H54 (cell line): ENCODE measurements around the gene DAPL1.
"Not testable (repeated sequence)": the region's sequence is repeated elsewhere in the genome, so short reads cannot be mapped to it uniquely, and the experiment has no call there.

Experiments
- DNase-seq: peaks from one replicate; pipeline ENCODE4 v3.0.0; 2011; ENCODE audit warnings: low spot score, mixed read lengths; ENCODE audit not compliant: insufficient read length
- FAIRE-seq: peaks from 3 replicates; lab custom pipeline; 2011; peaks lifted over from hg19 to GRCh38; lab: Jason Lieb, UNC
- POLR2A ChIP-seq: IDR thresholded peaks from 2 replicates; pipeline ENCODE4 v1.6.1; 2011; ENCODE audit warnings: low read depth, mild to moderate bottlenecking, low read length

The DAPL1 gene

DNA sequence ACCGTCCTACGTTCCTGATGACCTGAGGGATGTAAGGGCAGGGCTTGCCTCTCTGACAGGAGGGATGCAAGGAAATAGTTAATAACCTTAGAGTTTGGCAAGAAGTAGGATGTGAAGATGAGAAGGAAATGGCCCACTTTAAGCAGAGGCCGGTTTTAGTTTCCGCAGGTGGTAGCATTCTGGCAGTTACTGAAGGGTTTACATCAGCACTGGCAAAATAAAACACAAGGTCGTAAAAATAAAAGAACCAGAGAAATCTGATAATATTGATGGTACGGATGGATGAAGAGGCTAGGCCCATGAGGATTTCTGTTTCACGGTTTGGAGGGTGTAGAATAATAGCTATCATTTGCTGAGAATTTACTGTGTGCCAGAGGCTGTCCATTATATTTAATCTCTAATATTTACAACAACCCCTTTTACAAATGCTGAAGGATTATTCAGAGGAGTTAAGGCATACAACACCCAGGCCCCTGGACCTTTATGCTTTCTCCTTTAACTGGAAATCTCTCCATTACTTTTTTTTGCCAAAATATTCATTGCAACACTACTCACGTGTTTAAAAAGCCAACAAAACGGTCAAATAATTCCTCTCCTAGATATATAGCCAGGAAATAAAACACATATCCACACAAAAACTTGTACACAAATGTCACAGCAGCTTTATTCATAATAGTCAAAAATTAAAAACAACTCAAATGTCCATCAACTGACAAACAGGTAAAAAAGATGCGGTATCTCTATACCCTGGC, 28.5 kb downstream of the DAPL1 start:
- no peak for TF ChIP-seq POLR2A
- FAIRE-seq, result no peak
- no peak for DNase-seq

DNA sequence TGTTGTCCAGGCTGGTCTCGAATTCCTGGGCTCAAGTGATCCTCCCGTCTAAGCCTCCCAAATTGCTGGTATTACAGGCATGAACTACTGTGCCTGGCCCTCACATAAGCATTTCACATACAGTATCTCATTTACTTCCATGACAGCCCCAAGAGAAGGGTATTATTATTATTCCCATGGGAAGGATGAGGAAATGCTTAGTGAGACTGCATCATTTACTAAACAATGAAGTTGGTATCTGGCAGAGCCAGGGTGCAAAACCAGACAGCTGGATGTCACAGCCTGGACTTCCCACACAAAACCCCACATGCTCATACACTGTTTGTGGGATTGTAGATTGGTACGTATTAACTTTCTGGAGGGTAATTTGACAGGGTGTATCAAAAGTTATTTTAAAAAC, 29.9 kb downstream of the DAPL1 start:
- no peak for FAIRE-seq
- no peak for TF ChIP-seq POLR2A
- DNase-seq, result no peak

DNA sequence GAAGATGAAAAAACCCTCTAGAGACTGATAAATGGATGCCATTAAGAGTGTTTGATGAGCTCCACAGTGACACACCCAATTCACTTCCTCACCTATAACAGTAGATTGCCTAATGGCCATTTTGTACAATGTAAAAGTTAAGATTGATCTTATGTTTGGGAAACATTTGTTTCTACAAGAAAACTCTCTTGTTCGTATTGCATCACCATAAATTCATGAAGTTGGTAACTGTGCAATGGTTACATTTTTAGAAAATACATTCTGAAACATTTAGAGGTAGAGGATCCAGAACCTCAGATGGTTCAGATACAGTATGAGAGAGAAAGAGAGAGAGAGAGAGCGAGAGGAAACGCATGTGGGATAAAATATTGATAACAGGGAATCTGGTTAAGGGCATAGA, 31.8 kb downstream of the DAPL1 start:
- no peak for FAIRE-seq
- no peak for TF ChIP-seq POLR2A
- DNase-seq, result no peak

DNA sequence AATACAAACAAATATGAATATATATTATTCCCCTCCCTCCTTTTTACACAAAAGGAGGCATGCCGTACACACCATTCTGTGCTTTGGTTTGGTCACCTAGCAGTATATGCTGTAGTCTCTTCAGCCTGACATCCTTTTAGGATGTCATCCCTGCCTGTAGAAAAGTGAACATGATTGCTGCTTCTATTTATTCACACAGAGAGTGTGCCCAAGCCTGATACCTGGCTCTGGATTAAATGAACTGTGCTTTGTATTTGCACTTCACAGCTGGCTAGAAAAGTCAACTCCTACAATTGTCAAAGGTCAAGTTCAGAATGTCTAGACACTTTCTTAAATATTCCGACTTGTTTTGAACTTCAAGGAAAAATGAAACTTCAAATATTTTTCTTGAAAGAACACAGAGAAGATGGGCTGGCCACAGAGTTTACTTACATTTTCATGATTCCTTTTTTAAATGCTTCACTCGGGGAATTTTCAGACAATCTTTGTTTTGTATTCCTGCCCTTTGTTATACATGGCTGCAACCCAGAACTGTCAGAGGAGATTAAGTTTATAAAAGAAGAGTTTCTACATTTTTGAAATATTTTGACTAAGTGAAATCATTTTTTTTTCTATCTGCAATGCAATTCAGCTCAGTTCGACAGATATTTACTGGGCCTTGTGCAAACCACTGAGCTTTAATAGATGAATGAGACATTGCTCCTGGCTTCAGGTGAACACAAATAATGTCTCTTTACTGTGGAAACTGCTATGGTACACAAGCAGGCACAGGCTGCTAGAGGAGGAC, 33.5 kb downstream of the DAPL1 start:
- TF ChIP-seq POLR2A, result no peak
- DNase-seq (no peak), FAIRE-seq (no peak)

DNA sequence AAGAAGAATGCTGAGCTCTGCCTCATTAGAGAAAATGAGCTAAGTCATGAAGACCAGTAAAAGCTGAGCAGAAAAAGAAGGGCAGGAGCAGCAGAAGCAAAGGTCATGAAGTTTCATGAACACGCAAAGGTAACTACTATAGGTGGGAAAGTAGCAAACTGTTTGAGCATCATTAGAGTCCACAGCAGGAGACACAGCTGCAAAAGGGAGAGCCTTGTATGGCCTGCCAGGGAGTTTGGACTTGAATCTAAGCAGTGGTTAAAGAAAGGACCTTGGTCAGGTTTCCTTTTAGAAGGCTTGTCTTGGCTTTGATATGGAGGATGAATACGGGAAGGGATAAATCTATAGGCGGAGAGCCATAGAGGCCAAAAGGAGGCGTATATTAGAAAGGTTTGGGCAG, 34.0 kb downstream of the DAPL1 start:
- no peak for DNase-seq
- no peak for TF ChIP-seq POLR2A
- FAIRE-seq, result no peak

DNA sequence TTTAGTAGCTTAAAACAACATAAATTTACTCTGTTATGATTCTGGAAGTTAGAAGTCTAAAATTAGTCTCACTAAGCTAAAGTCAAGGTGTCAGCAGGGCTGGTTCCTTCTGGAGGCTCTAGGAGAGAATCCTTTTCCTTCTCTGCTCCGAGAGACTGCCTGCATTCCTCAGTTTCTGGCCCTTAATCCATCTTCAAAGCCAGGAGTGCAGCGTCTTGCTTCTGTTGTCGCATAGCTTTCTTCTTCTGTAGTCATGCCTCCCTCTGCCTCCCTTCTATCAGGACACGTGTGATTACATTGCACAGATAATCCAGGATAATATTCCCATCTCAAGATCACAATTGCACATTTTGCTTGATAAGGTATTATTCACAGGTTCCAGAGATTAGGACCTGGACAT, 35.1 kb downstream of the DAPL1 start:
- DNase-seq, result no peak
- TF ChIP-seq POLR2A, result no peak
- no peak for FAIRE-seq

DNA sequence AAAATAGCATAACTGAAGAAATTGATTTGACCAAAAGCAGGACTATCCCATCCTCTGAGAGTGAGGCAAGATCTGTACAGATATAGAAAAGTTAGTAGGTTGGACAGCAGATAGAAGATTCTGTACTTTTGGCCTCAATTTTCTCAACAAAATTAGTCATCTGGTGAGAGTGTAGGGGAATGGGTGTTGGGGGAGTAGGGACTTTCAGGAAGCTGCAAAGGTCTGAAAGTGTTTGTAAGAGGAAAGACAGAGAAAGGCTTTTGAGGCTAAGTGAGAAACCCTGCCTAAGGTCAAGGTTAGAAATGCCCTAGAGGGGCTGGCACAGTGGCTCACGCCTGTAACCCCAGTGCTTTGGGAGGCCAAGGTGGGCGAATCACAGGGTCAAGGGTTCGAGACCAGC, 40.3 kb downstream of the DAPL1 start:
- FAIRE-seq (no peak), DNase-seq (no peak)
- no peak for TF ChIP-seq POLR2A

DNA sequence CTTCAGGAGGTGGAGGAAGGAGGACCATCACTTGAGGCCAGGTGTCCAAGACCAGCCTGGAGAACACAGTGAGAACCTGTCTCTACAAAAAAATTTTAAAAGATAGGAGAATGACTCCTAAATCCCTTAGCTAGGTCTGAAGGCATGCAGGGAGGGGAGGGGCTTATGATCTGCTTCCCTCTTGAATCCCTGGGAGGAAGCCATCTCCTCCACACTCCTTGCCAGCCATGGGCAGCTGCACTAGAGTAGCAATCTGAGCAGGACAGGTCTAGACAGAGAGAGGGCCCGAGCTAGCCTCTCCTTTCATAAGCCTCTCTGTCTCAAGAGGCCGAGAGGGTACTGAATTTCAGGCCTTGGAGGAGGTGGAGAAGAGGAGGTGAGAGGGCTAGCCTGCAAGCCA, 42.5 kb downstream of the DAPL1 start:
- DNase-seq (no peak), FAIRE-seq (no peak)
- TF ChIP-seq POLR2A, result no peak

DNA sequence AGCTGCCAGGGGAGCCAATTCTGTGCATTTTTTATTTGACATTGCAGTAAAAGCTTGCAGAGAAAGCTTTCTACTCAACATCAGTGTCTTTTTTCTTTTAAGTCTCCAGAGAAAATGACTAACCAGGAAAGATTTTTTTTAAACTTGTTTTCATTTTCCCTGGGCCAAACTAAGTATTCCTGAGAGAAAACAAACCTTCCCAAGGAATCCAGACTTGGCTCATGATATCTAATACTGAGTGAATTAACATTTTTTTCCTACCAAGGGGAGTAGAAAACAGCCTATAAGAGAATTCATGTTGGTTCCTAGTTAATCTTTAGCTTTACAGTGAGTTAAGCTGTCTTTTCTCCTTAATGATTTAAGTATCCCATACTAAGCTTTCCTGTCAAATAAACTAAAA, 46.7 kb downstream of the DAPL1 start:
- TF ChIP-seq POLR2A, result no peak
- DNase-seq, result no peak
- FAIRE-seq, result no peak

DNA sequence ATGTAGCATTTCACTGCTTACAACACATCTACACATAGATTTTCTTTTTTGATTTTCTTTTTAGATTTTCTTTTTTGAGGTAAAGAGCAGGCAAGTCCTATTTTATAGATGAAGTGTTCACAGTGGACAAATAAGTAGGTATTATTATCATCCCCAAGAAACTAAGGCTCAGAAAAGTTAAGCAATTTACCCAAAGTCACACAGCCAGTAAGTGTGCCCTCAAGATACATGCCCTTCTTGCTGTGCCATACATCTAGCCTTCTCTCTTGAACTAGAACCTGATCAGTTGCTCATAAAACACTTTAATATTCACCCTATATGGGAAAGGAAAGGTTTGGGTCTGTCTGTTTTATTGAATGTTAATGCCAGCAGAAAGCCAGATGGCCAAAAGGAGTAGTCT, 50.3 kb downstream of the DAPL1 start:
- no peak for TF ChIP-seq POLR2A
- FAIRE-seq, result no peak
- no peak for DNase-seq

DNA sequence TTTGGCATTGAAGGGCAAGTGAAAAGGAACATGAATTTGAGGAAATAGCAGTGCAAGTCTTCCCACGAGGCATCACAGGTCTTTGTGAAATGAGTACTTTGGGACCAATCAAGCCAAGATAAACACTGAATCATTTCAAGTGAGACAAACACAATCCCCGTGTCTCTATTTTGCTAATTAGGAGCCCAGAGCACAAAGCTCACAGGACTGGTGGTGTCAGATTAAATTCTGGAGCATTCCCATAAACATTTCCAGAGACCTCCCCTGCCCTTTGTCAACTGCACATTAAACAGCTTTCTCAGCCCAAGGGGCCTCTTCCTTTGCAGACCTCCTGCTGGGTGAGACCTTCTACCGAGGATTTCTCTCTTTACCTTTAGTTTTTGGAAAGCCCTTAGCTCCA, 50.7 kb downstream of the DAPL1 start:
- no peak for TF ChIP-seq POLR2A
- FAIRE-seq (no peak), DNase-seq (no peak)

DNA sequence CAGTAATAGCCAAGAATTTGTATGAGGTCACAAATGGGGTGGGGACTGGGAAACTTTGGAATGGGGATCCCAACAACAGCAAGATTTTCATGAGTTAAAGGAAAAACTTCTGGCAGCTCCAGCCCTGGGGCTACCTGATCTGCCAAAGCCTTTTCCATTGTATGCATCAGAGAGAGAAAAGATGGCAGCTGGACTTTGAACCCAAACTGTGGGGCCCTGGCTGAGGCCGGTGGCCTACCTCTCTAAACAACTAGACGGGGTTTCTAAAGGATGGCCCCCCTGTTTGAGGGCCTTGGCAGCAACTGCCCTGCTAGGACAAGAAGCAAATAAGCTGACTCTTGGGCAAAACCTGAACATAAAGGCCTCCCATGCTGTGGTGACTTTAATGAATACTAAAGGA, 52.4 kb downstream of the DAPL1 start:
- FAIRE-seq, DNase-seq: not testable (repeated sequence)

DNA sequence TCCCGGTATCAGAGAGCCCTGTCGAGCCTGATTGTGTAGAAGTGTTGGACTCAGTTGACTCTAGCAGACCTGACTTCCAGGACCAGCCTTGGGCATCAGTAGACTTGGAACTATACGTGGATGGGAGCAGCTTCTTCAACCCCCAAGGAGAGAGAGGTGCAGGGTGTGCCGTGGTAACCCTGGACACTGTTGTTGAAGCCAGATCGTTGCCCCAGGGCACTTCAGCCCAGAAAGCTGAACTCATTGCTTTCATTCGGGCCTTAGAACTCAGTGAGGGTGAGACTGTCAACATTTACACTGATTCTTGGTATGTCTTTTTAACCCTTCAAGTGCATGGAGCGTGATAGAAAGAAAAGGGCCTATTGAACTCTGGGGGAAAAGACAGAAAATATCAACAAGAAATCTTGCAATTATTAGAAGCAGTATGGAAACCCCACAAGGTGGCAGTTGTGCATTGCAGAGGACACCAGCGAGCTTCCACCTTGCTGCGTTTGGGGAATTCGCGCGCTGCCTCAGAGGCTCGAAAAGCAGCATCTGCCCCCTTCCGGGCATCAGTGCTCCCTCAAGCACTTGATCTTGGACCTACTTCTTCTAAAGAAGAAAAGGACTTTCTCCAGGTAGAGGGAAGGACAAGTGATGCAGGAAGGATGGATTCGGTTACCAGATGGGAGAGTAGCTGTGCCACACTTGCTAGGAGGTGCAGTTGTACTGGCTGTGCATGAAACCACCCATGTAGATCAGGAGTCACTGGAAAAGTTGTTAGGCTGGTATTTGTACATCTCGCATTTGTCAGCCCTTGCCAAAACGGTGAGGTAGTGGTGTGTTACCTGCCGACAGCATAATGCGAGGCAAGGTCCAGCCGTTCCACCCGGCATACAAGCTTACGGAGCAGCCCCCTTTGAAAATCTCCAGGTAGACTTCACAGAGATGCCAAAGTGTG, 53.2 kb downstream of the DAPL1 start:
- FAIRE-seq, result not testable (repeated sequence)

DNA sequence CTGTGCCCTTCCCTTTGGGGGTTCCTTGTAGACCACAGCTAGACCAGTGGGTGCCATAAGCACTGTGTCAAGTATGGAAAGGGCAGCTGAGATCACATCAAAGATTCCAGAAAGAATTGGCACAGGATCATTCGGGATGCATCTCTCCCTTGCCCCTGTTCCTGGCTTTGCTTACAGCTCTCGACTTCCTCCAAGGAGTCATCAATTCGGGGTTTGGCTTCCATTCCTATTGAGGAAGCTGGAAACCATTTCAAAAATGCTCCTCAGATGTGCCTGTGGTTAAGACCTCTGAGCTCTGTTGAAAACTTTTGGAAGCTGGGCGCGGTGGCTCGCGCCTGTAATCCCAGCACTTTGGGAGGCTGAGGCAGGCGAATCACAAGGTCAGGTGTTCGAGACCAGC, 65.1 kb downstream of the DAPL1 start:
- not testable (repeated sequence) for DNase-seq, FAIRE-seq

More for the DNA sequence above, 53.2 kb downstream of the DAPL1 start:
- not testable (repeated sequence) for DNase-seq

DNA sequence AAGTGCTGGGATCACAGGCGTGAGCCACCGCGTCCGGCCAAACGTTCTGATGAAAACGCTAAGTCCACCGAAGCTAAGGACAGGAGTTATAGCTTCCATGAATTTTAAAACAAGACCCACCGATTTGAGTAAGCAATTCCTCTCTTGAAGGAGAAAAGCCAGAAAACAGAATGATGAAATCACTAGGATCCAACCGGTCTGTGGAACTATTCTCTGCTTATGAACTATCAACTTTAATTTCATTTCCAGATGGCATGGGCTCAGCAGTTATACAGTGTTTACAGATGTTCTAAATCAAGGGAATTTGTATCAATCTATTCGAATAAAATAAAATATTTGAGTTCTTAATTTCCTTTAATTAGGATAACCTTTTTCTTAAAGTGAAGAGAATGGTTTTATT, 66.5 kb downstream of the DAPL1 start:
- DNase-seq, FAIRE-seq: not testable (repeated sequence)

DNA sequence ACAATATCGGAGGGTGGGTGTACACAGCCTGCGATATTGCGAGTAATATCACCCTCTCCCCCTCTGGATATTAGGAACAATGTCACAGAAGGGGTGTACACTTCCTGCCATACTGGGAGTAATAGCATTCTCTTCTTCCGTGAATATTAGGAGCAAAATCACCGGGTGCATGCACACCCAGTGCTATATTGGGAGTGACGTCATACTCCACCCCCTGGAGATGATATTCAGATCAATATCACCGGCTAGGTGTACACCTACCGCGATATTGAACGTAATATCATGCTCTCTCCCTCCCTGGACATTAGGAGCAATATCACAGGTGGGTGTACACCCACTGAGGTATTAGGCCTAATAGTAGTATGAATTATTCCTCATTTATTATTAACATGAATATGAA, 70.4 kb downstream of the DAPL1 start:
- not testable (repeated sequence) for DNase-seq, FAIRE-seq
